GM18520 (cell line): ENCODE results near the gene AVEN.
"Not testable (repeated sequence)": the region's sequence is repeated elsewhere in the genome, so short reads cannot be mapped to it uniquely, and the experiment has no call there.

Source experiments
- ATAC-seq: cut with Tn5 transposase; IDR thresholded peaks from one replicate; pipeline ENCODE4 v1.9.1; 2021; ENCODE audit not compliant: unreplicated experiment

The AVEN gene

GRCh38 chr15:34043391-34043790 is 4.4 kb upstream of the AVEN start:
- ATAC-seq = no peak

GRCh38 chr15:34039790-34040113 is 748 bp upstream of the AVEN start:
- ATAC-seq = no peak

GRCh38 chr15:34038023-34038870 is 757 bp downstream of the AVEN start:
- peak; percentile 72 for ATAC-seq

DNA sequence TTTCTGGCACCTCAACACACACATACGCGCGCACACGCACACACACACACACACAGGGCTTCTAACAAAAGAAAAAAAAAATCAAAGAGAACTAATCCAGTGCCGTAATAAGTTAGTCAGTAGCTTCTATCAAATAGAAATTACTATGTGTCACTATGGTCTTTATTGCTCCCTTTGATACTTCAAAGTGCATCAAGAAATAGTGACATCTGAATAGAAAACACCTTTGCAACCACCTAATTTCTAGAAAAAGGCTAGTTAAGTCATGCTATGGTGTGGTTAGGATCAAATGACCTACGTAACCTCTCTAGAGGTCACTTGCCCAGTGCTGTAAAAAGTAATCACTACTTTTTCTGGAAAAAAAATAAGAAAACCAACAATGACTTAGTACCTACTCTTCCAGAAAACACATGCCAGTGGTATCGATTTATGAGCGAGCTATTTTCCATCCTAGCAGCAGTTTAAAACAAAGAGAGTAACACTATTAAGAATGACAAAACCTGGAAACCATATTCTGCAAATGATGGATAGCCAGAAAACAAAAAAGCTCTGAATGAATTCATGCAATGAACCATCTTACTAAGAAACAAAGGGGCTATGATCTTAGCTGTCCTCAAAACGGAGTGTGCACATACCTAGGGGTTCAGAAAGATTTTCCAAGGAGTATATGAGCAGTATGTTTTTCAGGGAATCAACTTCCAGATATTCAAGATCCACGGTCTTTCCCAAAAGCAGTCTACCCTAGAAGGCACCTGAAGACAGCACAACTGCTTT is 6.8 kb downstream of the AVEN start:
- no peak for ATAC-seq

DNA sequence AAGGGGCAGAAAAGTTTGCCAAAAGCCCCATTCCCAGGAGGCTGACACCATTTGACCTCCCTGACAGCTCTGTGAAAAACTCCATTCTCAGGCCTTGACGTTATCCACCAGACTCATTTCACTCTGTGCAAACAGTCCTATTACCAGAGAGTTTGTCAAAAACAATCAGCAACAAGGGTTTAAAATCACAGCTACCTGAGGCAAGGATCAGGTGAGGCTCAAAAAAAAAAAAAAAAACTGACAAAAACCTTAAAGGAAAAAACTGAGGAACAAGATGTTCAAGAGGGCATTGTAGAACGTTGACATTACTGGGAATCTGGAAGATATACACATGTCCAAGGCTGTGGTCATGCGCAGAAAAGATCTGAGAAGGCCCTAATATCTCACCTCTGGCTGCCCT is 11.4 kb downstream of the AVEN start:
- ATAC-seq = no peak

DNA sequence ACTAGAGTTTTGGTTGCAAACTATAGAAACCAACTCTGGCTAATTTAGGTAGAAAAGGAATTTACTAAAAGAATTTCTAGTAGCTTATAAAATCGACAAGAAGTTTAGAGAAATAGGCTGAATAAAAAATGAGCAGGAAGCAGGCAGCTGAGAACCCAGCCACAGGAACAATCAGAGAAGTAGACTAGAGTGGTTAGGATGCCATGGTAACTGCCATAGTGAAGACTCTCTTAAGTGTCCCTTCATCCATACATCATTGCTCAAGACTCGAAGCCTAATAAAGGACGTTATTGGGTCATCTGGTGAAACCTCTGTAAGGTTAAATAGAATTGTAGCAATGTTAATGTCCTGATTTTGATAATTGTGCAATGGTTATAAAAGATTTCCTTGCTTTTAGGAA is 13.8 kb downstream of the AVEN start:
- no peak for ATAC-seq

DNA sequence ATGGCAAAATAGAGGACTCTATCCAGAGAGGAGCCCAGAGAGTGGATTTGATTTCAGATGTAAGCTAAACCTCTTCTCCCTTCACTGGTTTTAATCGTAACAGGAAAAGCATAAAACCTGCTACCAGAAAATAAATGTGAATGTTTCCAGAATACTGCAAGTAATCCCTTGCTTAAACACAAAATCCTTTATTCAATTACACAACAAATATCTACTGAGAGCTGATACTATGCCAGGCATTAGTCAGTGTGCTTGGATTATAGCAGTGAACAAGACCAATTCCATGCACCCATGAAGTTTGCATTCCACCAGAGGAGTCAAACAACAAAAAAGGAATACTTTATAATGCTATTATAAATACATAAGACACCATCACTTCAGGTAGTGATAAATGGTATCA is 15.1 kb downstream of the AVEN start:
- ATAC-seq = no peak

- ATAC-seq = no peak
Measured at GRCh38 chr15:34019369-34019990, 19.5 kb downstream of the AVEN start.

- ATAC-seq = not testable (repeated sequence)
Measured at GRCh38 chr15:34018738-34019137, 20.3 kb downstream of the AVEN start.

- no peak for ATAC-seq
Measured at GRCh38 chr15:34018021-34018645, 20.9 kb downstream of the AVEN start.

DNA sequence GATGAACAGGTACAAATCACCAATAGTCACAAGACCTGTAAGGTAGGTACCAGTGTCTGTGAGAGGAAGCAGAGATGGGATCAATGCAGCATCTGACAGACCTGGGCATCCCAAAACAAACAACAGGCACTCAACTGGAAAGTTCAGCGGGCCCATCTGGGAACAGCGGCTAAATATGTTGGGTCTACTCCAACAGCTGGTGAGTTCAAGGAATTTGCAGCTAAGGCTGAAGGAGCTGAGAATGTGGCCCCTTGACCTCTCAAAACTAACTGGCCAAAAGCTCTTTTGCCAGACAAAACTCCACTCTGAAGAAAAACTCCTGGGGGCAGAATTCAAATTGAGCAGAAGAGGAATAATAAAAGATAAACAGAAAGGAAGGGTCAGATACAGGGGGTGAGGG is 24.4 kb downstream of the AVEN start:
- ATAC-seq = no peak

DNA sequence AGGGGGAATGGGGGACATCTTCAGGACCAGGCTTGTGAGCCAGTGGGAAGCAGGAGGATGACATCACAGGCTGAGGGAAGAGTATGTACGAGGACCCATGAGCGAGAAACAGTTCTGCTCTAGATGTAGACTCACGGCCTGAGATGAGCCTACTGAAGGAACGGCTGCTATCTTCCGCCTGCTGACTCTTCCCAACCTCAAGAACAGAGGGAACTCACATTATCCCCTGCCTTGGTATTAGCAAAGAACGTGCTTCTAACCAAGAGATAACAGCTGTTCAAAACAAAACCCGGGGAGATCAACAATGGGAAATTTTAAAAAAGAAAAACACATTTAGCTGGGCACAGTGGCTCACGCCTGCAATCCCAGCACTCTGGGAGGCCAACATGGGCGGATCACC is 25.3 kb downstream of the AVEN start:
- no peak for ATAC-seq

DNA sequence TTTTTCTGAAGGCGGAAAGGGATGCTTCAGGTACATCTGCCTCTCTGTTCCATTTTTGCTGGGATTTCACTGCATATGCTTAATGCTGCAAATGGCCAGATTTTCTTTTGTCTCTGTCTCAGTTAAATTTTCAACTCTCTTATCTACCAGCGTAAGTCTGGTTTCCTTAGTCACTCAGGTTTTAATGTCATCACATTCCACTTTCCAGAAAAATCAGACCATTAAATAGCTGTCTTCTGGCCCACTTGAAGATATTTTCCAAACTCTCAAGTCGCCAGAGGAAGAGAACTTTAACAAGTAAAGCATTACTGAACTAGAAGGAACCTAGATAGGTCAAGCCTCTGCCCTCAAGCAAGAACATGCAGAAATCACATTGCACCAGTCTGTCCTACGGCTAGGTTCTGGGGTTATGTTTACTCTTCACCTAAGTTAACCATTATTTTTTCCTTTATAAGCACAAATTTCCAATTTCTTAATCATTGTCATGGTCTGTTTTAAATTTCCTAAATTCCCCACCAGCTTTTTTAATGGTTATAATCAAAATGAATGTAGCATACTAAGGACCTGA is 26.5 kb downstream of the AVEN start:
- ATAC-seq = no peak

GRCh38 chr15:34011481-34011880 is 27.5 kb downstream of the AVEN start:
- ATAC-seq = no peak

GRCh38 chr15:34010921-34011320 is 28.1 kb downstream of the AVEN start:
- no peak for ATAC-seq

DNA sequence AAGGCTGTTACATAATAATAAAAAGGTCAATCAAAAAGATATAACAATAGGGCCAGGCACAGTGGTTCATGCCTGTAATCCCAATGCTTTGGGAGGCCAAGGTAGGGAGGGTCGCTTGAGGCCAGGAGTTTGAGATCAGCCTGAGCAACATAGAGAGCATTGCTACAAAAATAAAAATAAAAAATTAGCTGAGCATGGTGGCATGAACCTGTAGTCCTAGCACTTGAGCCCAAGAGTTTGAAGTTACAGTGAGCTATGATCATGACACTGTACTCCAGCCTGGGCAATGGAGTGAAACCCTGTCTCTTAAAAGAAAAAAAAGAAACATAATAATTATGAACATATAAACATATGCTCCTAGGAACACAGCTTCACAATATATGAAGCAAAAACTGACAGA is 29.3 kb downstream of the AVEN start:
- no peak for ATAC-seq

GRCh38 chr15:34006381-34006780 is 32.6 kb downstream of the AVEN start:
- ATAC-seq = no peak

DNA sequence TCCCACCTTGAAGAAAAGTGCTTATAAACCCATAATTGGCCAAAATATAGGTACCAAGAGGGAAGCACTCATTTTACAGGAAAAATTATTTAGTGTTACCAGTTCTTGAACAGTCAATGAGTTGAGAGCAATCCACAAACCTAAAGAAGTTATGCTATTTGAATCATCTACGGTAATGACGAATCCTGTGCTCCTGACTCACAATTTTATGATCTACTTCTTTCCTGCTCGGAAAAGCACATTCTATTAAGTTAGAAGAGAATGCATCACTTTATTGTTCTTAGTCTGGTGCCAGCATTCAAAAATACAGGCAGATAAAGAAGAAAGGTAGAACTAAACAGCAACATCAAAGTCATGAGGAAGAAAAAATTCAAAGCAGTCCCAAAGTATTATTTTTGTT is 37.5 kb downstream of the AVEN start:
- no peak for ATAC-seq

DNA sequence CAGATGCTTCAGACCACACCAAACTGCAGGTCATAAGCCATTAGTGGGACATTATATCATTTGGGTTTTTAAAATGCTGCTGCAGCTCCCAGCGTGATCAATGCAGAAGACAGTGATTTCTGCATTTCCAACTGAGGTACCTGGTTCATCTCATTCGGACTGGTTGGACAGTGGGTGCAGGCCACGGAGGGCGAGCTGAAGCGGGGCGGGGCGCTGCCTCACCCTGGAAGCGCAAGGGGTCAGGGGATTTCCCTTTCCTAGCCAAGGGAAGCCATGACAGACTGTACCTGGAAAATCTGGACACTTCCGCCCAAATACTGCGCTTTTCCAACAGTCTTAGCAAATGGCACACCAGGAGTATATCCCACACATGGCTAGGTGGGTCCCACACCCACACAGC is 43.3 kb downstream of the AVEN start:
- not testable (repeated sequence) for ATAC-seq

DNA sequence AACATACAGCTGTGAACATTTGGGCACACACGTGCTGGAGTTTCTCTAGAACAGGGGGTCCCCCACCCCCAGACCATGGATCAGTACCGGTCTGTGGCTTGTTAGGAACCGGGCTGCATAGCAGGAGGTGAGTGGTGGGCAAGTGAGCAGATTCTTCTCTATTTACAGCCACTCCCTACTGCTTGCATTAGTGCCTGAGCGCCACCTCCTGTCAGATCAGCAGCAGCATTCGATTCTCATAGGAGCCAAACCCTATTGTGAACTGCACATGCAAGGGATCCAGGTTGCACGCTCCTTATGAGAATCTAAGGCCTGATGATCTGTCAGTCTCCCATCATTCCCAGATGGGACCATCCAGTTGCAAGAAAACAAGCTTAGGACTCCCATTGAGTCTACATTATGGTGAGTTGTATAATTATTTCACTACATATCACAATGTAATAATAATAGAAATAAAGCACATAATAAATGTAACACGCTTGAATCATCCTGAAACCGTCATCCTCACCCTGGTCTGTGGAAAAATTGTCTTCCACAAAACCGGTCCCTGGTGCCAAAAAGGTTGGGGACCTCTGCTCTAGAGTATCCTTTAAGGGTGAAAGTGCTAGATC is 44.9 kb downstream of the AVEN start:
- no peak for ATAC-seq

DNA sequence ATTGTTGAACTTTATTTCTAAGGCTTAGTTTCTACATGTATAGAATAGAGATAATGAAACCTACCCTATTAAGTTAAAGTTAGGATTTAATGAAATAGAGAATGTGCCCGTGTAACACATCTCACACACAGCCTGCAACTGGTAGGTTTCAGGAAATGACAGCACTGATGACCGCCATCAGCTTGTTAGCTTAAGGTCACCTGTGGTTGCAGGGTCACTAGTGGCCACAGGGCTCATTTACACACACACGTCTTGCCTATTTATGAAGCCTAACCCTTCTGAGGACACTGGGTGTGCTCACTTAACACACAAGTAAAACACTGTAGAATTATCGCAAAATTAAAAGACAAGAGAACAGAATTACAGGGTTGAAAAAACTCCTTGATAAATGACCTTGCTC is 50.6 kb downstream of the AVEN start:
- no peak for ATAC-seq
